ENCODE data around the gene BRAT1.

Gene BRAT1

DNA sequence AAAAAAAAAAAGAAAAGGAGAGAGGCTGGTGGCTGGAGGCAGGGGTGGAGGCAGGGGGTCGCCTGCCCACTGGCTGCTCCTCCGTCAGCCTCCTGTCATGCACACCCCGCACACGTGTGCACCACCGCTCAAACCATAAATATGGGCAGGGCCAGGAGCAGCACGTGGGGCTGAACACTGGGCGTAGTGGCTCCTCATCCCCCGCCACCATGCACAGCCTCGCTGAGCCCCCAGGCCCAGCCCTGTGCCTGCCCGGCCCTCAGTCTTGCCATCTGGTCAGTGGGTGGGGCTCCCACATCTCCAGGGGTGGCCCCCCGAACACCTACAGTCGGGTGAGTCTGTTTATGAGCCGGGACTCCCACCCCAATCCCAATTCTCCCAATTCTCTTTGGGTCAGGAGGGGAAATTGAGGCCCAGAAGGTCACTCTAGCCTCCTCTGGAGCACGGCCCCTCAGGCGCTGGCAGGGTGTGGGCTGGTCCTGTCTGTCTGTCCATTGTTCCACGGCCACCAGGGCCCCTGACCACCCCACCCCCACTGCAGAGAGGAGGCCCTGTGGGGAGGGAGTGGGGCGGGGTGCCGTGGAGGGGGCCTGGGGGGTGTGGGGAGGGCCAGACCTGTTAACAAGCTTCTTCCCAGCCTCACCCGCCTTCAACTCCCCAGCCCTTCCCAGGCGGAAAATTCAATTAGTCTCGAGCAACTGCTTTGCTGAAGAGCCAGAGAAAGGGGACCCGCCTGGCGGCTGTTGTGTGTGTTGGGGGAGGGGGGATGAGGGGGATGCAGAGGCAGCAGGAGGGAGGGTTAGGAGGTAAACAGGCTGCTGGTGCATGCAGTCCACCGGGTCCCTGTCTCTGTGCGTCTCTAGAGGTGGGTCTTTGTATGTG lies 59.7 kb downstream of the BRAT1 start:
- DNase-seq (ENCODE audit: low read depth in 2 of 2) = no peak

DNA sequence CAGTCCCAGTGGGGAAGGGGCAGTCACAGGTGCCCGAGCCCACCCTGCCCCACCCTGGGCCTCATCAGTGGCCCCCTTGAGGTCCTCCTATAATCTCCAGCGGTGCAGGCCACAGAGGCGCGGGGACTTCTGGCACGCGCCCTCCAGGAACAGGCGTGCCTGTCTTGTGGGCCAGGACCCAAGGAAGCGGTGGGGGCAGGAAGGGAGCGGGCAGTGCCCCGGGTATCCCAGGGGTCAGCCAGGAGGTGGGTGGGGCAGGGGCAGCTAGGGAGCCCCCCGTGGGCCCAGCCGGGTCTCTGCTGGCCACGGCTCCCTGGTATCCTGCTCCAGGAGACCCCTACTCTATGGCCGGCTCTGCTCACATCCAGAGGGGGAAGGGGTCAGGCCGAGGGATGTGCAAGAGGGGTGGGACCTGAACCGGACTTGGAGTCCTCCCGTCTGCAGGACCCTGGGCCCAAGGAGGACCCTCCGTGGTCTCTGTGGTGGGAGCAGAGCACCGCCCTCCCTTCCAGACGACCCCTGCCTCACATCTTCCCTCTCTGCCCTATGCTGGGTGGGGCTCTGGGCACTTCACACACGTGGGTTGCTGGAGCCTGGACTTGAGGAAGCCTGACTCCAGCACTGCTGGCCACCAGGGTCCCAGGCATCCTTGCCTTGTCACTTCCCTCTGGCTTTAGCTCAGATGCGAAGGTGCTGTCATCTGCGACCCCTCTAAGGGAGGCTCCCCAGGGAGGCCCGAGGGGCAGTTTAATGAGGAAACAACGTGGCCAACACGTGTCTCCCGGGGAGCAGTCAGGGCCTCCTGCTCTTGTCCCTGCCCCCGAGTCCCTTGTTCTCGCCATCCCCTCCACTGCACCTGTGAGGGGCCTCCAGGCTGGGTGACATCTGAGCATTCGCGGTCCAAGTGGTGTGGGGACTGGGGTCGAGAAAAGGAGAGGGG lies 60.9 kb downstream of the BRAT1 start:
- no peak for DNase-seq (ENCODE audit: low read depth in 2 of 2)

DNA sequence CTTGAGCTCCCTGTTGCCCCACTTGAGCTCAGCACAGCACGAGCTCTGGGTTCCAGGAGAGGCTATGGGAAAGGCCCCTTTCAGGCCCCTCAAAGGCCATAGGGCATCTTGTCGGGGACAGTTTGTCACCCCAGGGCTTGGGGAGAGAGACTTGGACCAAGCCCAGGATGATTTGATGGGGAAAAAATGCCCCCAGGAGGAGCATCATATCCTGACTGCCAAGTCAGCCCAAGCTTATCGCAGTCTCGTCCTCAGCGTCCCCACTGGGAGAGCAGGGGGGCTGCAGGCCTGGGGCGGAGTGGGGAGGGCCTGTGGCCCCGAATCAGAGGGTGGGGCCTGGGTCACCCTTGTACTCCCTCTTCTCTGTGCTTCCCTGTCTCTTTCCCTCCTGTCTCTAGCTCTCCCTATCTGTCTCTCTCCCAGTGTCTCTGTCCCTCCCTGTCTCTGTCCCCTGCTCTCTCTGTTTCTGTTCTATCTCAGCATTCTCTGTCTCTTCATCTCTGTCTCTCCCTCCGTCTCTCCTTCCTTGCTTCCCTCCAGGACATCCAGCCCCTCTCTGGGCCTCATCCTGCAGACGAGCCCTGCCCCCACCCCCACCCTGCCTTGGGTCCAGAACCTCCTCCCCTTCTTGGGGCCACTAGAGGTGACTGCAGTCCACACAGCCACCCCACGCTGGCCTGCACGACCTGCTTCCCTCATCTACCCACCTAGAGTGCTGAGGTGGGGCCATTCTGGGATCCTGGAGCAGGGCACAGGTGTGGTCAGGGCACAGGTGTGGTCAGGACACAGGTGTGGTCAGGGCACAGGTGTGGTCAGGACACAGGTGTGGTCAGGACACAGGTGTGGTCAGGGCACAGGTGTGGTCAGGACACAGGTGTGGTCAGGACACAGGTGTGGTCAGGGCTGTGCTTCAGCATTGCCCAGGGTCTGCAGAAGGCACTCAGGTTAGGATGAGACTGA lies 61.8 kb downstream of the BRAT1 start:
- DNase-seq (ENCODE audit: low read depth in 2 of 2) = no peak

GRCh38 chr7:2492038-2492437 lies 63.3 kb downstream of the BRAT1 start:
- DNase-seq (ENCODE audit: low read depth in 2 of 2) = no peak

GRCh38 chr7:2490181-2490651 lies 65.1 kb downstream of the BRAT1 start:
- no peak for DNase-seq (ENCODE audit: low read depth in 2 of 2)

- DNase-seq (ENCODE audit: low read depth in 2 of 2) = no peak
Observed at GRCh38 chr7:2488681-2489080, 66.6 kb downstream of the BRAT1 start.

DNA sequence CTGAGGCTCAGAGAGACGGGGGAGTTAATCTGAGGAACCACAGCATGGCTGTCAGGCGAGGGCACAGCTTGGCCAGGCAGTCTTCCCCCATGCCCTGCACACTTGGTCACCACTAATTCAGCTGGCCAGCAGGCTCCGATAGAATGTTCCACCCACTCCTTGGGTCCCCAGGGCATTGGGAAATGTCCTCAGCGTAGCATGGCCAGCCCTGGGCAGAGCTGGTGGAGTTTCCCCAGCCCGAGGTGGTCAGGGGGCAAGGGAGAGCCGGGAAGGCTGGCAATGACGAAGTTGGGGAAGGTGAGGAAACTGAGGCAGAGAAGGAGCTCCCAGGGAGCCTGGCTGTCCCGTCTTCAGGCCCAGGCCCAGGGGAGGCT lies 67.1 kb downstream of the BRAT1 start:
- DNase-seq (ENCODE audit: low read depth in 2 of 2) = no peak

Measured in stimulated activated CD8-positive, alpha-beta memory T cell treated with anti-CD3 and anti-CD28 coated beads, Interleukin-7, amount 100 ng/mL, for 1 hour (primary cell).